Caki2 (cell line): ENCODE data around the gene MESP1. TPM values are rescaled to one million over a fixed set of nuclear protein-coding genes. Genes with fewer than 3 reads are reported as not detected.

Source experiments
- total RNA-seq: library from RNA; depleted of rRNA; stranded (reverse); fragments of >200 nt; shearing (Covaris generic); gene quantifications from 2 replicates; pipeline ENCODE4 v1.2.3, GENCODE V29; 2014; ENCODE audit warnings: low replicate concordance; rRNA removed

Gene MESP1
- total RNA-seq, 1 experiment from 2014 or later, result 4.7 TPM

Other genes starting within 250 kb of the MESP1 start
- gene TICRR, start 175.8 kb downstream of the MESP1 start, total RNA-seq, result 6.2 and 7.5 TPM in 2 replicates
- not detected in 2 replicates for gene KIF7, start 95.8 kb downstream of the MESP1 start, total RNA-seq
- gene PLIN1, start 71.9 kb downstream of the MESP1 start, total RNA-seq, result not detected in 2 replicates
- gene PEX11A, start 60.5 kb downstream of the MESP1 start, total RNA-seq, result 9.8 and 12.6 TPM in 2 replicates
- 0.93 and 1.5 TPM in 2 replicates for gene WDR93, start 60.4 kb downstream of the MESP1 start, total RNA-seq
- gene MESP2, start 25.1 kb upstream of the MESP1 start, total RNA-seq, result 0.43 and 1.4 TPM in 2 replicates
- not detected in 2 replicates for gene ANPEP, start 63.6 kb upstream of the MESP1 start, total RNA-seq
- gene AP3S2, start 142.7 kb upstream of the MESP1 start, total RNA-seq, result 94.2 and 123 TPM in 2 replicates
- gene ARPIN, start 161.7 kb upstream of the MESP1 start, total RNA-seq, result 10.8 and 16.4 TPM in 2 replicates